Left colon (tissue), 2 donors: ENCODE results near the gene SDK1. TPM values are rescaled to one million over a fixed set of nuclear protein-coding genes. Genes with fewer than 3 reads are reported as not detected.
A peak's percentile ranks its signal among the peaks of the same experiment; 100 is the strongest.
"Not testable (repeated sequence)": the region's sequence is repeated elsewhere in the genome, so short reads cannot be mapped to it uniquely, and the experiment has no call there.

Source experiments
- ATAC-seq: fragments of 200-7000 bp; cut with Tn5 transposase; one replicate; pipeline ENCODE4 v1.9.1; 2020; ENCODE audit warnings: mild to moderate bottlenecking, moderate library complexity
- DNase-seq, 2 donors: peaks; one replicate each; pipeline ENCODE4 v3.0.0-alpha.2; 2020
- intact Hi-C, 2 donors: fragments of 100-400 bp; cut with DNase I in 1 of 2; cut with micrococcal nuclease in 1 of 2; formaldehyde crosslinking; loops; one replicate each; pipeline versions ENCODE4 v1.11.2 to v1.14.0; 2022; cut with DNase I, micrococcal nuclease
- total RNA-seq, 2 donors: library from RNA; stranded (reverse); fragmentation: NEBNext Ultra II Directional; extraction: Animal tissue kit (Norgen Biotek cat#: 25700); gene quantifications; one replicate each; pipeline ENCODE4 v1.2.1, GENCODE V29; 2021
- donor health status: DM: no; HTN: no; CAD: no.
- donor health status: DM: yes; HTN: yes; CAD: no.

Gene SDK1
- total RNA-seq, 2 donors from 2014 or later: 3.4 to 5.8 TPM

DNA sequence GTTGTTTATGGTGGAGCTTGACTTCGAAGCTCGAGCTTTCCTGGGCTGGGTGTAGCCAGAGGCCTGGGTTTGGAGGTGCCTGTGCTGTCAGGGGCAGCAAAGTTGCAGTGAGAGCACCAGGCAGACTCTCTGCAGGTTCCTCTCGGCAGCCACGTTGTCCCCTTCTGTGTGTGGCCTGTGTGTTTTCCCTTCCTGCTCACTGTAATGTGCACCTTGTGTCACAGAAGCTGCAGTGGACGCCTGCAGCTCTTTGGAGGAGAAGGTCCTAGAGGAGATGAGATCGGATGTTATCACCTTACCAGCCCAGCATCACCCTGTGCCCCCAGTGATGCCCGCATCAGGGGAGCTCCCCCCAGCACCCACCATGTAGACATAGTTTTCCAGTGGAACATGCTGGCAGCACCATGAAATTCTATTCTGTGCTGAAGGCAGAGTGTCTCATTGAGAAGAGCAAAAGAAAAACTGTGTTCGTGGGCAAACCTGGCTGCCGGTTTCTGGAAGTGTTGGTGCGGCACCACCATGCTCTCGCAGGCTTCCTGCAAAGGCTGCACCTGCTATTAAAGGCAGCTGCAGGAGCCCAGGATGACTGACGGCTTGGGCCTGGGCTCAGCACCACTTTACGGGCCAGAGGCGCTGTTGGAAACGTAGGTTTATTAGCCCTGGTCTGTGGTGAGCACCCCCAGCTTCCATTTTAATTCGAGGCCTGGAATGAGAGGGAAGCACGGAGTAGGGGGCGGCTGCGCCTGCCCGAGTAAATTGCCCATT, 771.3 kb downstream of the SDK1 start:
- ATAC-seq: no peak
- DNase-seq: no peak
- intact Hi-C loops: no loop called here

- DNase-seq (no peak), ATAC-seq (no peak)
- intact Hi-C loops: no loop called here
Measured at GRCh38 chr7:4073052-4073451, 772.0 kb downstream of the SDK1 start.

GRCh38 chr7:4073750-4074149, 772.7 kb downstream of the SDK1 start:
- no peak for DNase-seq
- ATAC-seq: no peak
- intact Hi-C loops: no loop called here

GRCh38 chr7:4074407-4074806, 773.4 kb downstream of the SDK1 start:
- DNase-seq (no peak), ATAC-seq (no peak)

GRCh38 chr7:4074994-4075393, 773.9 kb downstream of the SDK1 start:
- no peak for DNase-seq
- ATAC-seq: no peak
- intact Hi-C loops: no loop called here

More at GRCh38 chr7:4074407-4074806, 773.4 kb downstream of the SDK1 start:
- intact Hi-C loops: no loop called here

DNA sequence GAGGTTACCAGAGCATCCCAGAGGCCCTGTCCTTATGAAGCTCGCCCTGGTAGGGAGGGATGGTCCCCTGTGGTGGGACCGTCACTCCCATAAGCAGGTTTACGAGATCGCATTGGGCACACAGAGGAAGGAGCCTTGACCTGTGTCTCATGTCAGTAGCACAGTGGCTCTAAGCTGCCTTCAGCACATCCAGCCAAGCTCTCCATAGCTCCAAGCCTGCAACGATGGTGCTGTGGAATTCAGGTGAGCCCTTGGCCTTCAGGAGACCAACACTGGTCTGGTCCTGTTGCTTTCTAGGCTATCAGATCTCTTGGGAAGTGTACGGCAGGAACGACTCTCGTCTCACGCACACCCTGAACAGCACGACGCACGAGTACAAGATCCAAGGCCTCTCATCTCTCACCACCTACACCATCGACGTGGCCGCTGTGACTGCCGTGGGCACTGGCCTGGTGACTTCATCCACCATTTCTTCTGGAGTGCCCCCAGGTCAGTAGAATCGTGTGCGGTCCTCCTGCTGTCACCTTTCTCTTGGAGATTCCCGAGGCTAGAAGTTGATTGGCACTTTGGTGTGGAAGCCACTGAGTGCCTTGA, 775.7 kb downstream of the SDK1 start:
- intact Hi-C loops: no loop called here
- DNase-seq: no peak
- ATAC-seq: no peak

- intact Hi-C loops: no loop called here
- ATAC-seq: no peak
- no peak for DNase-seq
Measured at GRCh38 chr7:4077980-4078379, 776.9 kb downstream of the SDK1 start.

DNA sequence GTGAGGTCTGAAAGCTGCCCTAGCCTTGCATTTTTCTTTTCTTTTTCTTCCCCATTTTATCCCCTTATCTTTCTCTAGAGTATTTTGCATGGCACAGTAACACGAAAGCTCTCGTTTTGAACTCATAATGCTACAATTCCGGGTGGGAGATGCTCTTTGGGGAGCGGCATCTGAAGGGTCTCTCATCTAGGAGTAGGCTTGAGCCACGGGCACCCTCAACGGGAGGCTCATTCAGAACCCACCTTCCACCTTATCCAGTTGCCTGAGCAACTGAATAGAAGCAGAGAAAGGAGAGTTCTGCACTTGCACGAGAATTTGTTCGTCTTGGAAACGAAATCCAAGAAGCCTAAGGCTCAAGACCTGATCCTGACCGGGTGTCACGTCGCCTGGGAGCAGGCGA, 777.5 kb downstream of the SDK1 start:
- intact Hi-C loops: no loop called here
- DNase-seq (no peak), ATAC-seq (no peak)

GRCh38 chr7:4079366-4079765, 778.3 kb downstream of the SDK1 start:
- intact Hi-C loops: no loop called here
- DNase-seq: no peak
- ATAC-seq: no peak

DNA sequence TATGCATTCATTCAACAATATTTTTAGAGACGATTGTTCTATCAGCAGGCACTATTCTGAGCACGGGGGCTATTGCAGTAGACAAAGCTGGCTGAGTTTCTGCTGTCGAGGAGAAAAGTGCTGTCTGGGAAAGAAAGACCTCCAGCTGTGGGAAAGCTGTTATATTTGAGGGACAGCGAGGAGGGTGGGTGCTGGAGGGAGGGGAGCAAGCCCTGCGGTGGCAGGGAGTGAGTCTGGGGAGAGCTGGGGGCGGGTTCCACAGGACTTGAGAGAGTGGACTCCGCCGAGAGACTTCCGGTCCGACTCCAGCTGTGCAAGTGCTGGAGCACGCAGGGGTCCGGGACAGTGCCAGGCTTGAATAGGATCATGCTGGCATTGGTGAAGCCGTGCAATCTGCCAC, 778.9 kb downstream of the SDK1 start:
- intact Hi-C loops: no loop called here
- DNase-seq (no peak), ATAC-seq (no peak)

DNA sequence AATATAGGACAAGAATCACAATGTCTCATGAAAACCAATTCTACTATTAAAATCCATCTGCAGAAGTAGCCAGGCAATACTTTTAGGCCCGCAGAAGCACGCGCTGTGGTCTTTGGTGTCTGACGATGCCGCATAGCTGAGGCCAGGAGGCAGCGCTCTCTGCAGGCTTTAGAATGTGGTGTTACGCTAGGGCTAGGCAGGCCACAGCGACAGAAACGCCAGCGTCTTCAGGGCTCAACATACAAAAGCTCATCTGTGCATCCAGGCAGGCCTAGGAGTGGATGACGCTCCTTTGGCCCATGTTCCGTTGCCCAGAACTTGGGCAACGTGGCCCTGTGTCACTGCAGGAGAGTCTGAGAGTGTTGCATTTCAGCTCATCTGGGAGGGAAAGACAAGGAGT, 779.9 kb downstream of the SDK1 start:
- ATAC-seq (no peak), DNase-seq (no peak)
- intact Hi-C loops: no loop called here

DNA sequence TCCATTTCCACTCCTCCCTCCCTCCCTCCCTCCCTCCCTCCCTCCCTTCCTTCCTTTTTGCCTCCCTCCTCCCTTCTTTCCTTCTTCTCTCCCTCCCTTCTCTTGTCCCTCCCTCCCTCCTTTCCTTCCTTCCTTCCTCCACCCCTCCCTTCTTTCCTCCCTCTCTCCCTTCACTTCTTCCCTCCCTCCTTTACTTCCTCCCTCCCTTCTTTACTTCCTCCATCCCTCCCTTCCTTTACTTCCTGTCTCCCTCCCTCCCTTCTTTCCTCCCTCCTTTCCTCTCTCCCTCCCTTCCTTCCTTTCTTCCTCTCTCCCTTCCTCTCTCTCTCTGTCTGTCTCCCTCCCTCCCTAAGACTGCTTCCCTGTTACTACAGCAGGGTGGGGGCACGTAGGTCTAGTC, 782.5 kb downstream of the SDK1 start:
- intact Hi-C loops: no loop called here
- ATAC-seq (no peak), DNase-seq (no peak)

DNA sequence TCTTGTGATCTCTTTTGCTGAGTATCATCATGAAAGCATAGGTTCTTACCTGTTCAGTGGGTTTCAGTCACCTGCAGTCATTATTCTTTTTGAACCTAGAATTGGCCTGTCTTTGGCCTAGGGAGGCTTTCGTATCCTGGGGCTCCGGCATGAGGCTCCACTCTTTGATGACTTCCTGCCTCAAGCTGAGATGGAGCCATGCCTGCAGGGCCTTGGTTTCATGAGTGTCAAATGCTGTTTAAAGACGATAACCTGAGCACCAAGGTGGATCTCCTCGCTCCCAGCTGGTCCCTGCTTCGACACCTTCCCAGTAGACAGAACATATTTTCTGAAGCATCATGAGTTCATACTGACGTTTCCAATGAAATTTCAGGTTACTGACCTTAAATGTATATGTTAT, 783.2 kb downstream of the SDK1 start:
- DNase-seq: no peak
- ATAC-seq: no peak
- intact Hi-C loops: no loop called here

DNA sequence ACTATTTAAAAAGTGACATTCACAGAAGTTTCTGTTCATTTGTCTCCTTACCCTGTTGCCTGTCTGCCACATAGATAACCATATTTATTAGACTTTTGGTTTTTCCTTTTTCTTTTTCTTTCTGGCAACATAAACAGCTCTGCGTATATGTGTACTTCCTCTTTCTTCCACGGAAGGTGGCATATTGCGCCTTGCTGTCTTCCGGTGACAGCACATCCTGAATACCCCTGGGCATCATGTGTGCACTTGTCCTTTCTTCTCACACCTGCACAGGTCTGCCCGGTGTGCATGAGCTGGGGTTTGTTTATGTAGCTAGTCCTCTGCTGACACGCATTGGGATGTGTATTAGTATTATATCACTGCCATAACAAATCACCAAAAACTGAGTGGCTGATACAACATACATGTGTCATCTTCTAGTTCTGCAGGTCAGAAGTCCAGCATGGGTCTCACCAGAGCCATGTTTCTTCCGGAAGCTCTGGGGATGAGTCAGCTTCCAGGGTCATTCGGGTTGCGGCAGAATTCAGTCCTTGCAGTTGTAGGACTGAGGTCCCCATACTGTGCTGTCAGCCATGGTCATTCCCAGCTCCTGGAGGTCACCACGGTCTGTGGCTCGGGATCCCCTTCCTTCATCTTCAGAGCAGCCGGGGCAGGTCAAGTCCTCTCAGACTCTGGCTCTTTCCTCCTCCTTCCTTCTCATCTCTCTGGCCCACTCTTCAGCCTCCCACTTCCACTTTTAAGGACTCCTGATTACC, 785.1 kb downstream of the SDK1 start:
- ATAC-seq (no peak), DNase-seq (no peak)
- intact Hi-C loops: no loop called here

- intact Hi-C loops: no loop called here
- no peak for ATAC-seq
- DNase-seq: no peak
Measured at GRCh38 chr7:4086723-4087122, 785.7 kb downstream of the SDK1 start.

- ATAC-seq (no peak), DNase-seq (no peak)
- intact Hi-C loops: no loop called here
Measured at GRCh38 chr7:4091767-4092166, 790.7 kb downstream of the SDK1 start.

DNA sequence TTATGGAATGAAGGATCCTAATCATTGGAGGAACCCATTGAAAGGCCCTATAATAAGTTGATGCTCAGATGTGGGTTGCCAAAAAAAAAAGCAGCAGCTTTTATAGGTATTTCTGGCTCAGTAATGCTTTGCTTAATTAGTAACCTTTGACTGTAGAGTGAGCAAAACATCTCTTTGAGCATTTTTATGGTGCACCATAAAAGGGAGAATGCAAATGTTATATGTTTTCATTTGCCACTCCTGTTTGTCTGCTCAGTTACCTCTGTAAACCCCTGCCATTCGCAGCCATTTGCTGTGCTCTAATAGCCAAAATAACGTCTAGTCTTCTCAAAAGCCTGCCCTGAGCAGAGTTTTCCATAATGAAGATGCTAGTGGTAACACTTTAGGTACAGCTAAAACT, 792.0 kb downstream of the SDK1 start:
- DNase-seq (no peak), ATAC-seq (peak; percentile 83)
- intact Hi-C loops: no loop called here

- no peak for DNase-seq
- intact Hi-C loops: no loop called here
Measured at GRCh38 chr7:4093483-4093882, 792.4 kb downstream of the SDK1 start.

GRCh38 chr7:4094158-4094557, 793.1 kb downstream of the SDK1 start:
- DNase-seq, intact Hi-C loops, ATAC-seq: not testable (repeated sequence)

More at GRCh38 chr7:4093483-4093882, 792.4 kb downstream of the SDK1 start:
- peak; percentile 21 for ATAC-seq

- ATAC-seq: no peak
- no peak for DNase-seq
- intact Hi-C loops: no loop called here
Measured at GRCh38 chr7:4097001-4097609, 796.1 kb downstream of the SDK1 start.
